Measurements from ENCODE around the gene KLHL6.

The KLHL6 gene

DNA sequence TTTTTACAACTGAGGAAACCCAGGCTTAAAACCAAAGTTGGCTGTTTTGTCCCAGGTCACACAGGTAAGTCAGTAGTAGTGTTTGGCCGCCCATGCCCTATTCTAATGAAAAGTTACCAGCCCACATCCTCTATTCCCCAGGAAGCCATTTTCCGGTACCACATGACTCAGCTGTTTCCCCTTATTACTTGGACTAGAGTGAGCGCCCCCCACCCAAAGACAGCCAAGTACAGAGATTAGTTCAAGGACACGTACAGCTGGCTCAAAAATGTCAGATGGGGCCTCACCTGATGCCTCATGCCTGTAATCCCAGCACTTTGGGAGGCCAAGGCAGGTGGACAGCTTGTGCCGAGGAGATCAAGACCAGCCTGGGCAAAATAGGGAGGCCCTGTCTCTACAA lies 8.5 kb upstream of the KLHL6 start:
- DNase-seq (ENCODE audit: low read depth in 2 of 2) = no peak

DNA sequence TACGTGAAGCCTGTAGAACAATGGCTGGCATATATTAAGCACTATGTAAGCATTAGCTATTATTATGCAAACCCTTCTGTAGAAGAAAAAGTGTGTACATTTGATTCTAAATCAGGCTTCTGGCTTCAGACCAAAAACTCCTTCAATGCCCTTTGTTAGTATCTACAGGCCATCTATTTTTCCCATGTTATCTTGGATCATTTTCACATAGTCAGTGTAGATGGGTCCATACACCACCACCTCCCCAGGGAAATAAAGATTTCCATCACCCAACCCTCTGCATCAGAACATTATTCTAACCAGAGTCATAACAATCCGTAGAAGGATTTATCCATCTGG lies 8.0 kb upstream of the KLHL6 start:
- no peak for DNase-seq (ENCODE audit: low read depth in 2 of 2)

GRCh38 chr3:183560607-183561006 lies 5.1 kb upstream of the KLHL6 start:
- no peak for DNase-seq (ENCODE audit: low read depth in 2 of 2)

- no peak for DNase-seq (ENCODE audit: low read depth in 2 of 2)
Observed at GRCh38 chr3:183558495-183558894, 3.0 kb upstream of the KLHL6 start.

- no peak for DNase-seq (ENCODE audit: low read depth in 2 of 2)
Observed at GRCh38 chr3:183556722-183557121, 1.2 kb upstream of the KLHL6 start.

- no peak for DNase-seq (ENCODE audit: low read depth in 2 of 2)
Observed at GRCh38 chr3:183554377-183554776, 1.1 kb downstream of the KLHL6 start.

- no peak for DNase-seq (ENCODE audit: low read depth in 2 of 2)
Observed at GRCh38 chr3:183553334-183554026, 2.0 kb downstream of the KLHL6 start.

DNA sequence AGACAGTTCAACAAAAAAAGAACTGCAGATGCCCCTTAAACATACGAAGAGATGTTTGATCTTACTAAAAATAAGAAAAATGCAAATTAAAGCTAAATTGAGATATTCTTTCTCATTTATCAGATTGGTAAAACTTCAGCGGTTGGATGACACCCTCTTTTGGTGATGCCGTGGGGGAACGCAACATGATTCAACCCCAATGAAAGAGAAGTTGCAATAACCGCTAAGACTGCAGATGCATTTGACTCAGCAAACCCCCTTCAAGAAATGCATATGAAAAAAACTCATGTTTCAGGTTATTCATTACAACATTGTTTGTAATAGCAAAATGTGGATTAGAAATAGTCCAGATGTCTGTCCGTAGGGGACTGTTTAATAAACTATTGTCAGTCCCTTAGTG lies 3.6 kb downstream of the KLHL6 start:
- DNase-seq (ENCODE audit: low read depth in 2 of 2) = no peak

GRCh38 chr3:183548262-183548769 lies 7.2 kb downstream of the KLHL6 start:
- no peak for DNase-seq (ENCODE audit: low read depth in 2 of 2)

- no peak for DNase-seq (ENCODE audit: low read depth in 2 of 2)
Observed at GRCh38 chr3:183546625-183547024, 8.9 kb downstream of the KLHL6 start.

- DNase-seq (ENCODE audit: low read depth in 2 of 2) = no peak
Observed at GRCh38 chr3:183545708-183546107, 9.8 kb downstream of the KLHL6 start.

DNA sequence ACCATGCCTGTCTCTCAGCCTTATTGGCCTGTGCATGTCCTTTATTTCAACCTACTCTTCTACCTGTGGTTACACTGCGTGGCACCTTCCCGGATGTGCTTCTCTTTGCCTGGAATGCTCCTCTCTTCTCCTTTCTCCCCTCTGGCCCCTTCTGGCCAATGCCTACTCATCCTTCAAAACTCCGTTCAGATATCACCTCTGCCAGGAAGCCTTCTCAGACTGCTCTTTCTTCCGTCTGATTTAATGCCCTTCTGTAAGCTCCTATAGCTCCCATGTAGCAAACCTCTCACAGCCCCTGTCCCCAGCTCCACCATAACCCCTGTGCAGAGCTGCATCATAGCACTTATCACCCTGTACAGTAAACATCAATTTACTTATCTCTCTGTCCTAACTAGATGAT lies 13.2 kb downstream of the KLHL6 start:
- DNase-seq (ENCODE audit: low read depth in 2 of 2) = no peak

DNA sequence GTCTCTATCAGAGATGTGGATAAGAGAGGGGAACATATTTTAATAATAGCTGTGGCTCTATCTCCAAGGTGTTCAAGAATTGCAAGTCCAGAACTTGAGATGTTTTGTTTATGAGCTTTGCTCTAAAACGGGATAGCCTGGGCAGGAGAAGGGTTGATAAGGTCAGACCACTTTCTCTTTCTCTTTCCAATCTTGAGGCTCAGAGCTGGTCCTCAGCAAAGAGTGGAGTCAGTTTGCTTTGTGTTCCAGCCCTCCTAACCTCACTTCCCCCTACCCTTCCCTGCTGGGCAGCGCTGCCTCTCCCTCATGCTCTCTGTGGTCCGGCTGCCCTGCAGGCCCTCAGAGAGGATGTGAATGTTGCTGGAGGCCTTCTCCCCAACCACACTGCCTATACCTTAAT lies 13.8 kb downstream of the KLHL6 start:
- DNase-seq (ENCODE audit: low read depth in 2 of 2) = no peak

DNA sequence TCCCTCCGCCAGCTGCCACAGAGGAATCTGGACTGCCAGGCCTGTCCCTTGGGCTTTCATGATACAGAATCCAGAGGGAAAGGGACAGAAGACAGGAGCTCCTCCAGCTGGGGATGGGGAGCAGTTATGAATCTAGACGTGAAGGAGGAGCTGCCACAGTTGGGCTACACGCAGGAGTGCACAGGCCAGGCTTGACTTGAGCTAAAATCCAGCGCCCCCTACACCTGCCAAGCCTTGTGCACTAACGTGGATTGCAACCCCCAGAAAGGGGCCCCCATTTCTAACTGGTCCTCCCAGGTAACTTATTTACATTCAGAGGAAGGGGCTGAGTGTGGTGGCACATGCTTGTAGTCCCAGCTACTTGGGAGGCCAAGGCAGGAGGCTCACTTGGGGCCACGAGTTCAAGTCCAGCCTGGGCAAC lies 14.3 kb downstream of the KLHL6 start:
- no peak for DNase-seq (ENCODE audit: low read depth in 2 of 2)

- DNase-seq (ENCODE audit: low read depth in 2 of 2) = no peak
Observed at GRCh38 chr3:183540501-183541234, 14.8 kb downstream of the KLHL6 start.

DNA sequence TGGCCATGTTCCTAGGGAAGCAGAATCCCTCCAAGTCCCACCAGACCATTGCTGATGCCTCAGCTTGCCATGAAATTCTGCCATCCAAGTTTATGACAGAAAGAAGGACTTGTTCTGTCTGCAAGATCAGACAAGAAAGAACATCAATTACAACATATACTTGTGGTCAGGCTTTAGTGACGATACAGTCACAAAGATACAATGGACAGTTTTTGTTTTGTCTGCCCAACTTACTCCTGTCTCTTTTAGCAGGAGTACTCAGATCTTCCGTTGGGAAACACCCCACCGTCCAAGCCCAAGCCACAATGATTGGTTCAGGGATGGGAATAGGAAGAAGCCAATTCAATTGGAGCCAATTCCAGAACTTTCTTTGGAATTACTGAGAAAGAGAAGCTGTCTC lies 15.7 kb downstream of the KLHL6 start:
- no peak for DNase-seq (ENCODE audit: low read depth in 2 of 2)

DNA sequence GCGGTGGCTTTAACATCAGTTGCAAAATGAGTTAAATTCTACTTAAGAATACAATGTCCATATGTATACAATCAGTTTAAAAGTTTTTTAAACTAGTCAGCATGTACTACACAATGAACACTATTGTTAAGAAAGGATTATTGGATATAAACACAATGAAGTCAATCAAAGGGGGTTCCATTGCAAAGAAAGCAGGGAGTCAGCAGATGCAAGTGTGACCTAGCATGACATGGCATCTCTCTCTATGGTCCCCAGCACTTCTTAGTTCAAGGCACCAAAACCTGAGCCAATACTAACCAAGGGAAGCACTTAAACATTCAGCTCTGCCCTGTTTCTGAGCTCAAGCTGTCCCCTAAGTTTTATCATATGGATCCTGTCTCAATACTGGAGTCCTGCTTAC lies 17.0 kb downstream of the KLHL6 start:
- DNase-seq (ENCODE audit: low read depth in 2 of 2) = no peak

GRCh38 chr3:183537295-183537730 lies 18.2 kb downstream of the KLHL6 start:
- DNase-seq (ENCODE audit: low read depth in 2 of 2) = no peak

GRCh38 chr3:183536238-183536880 lies 19.1 kb downstream of the KLHL6 start:
- DNase-seq (ENCODE audit: low read depth in 2 of 2) = no peak

GRCh38 chr3:183534249-183534648 lies 21.3 kb downstream of the KLHL6 start:
- no peak for DNase-seq (ENCODE audit: low read depth in 2 of 2)

DNA sequence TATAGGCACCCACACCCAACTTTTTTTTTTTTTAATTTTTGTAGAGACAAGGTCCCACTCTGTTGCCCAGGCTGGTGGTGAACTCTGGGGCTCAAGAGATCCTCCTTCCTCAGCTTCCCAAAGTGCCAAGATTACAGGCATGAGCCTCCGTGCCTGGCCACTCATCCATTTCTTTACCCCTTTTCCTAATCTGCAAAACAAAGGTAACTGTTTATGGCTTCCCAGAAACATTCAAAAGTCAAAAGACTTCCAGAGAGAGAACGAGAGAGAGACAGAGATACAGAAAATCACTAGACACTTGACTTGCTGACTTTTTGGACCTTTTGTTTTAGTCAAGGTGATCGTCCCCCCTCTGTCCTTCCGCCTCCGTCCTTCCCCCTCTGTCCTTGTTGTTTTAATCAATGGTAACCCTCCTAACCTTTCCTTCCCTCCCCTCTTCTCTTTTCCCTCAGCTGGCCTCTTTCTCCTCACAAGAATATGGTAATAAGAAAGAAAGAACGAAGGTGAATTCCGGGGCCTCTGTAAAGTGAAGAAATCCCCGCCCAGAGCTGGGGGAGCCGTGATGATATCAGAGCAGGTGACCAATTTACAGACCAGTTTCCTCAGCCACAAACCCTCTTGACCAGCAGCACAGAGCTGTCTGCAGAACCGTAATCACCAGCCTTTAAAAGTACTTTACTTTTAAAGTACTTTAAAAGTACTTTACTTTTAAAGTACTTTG lies 21.9 kb downstream of the KLHL6 start:
- DNase-seq (ENCODE audit: low read depth in 2 of 2) = no peak

Measured in stimulated activated CD4-positive, alpha-beta T cell treated with anti-CD3 and anti-CD28 coated beads, Interleukin-1b, Interleukin-23, amount 100 ng/mL, for 4 hours (primary cell).